HepG2 (cell line): ENCODE data around the gene RNF208. TPM values are rescaled to one million over a fixed set of nuclear protein-coding genes. Genes with fewer than 3 reads are reported as not detected.
A peak's percentile ranks its signal among the peaks of the same experiment; 100 is the strongest.

Experiments used
- AHDC1 ChIP-seq: sonication (generic); formaldehyde crosslinking; IDR thresholded peaks from 2 replicates; pipeline ENCODE4 v1.5.1; 2020; ENCODE audit warnings: mild to moderate bottlenecking, missing genetic modification reagents, borderline replicate concordance
- AKAP8 ChIP-seq: sonication (generic); formaldehyde crosslinking; IDR thresholded peaks from 2 replicates; pipeline ENCODE4 v1.5.1; 2020; ENCODE audit warnings: mild to moderate bottlenecking, missing genetic modification reagents
- FOXA3 ChIP-seq: IDR thresholded peaks from 2 replicates; pipeline ENCODE4 v1.6.1; 2016; ENCODE audit warnings: missing genetic modification reagents, missing compliant biosample characterization
- FOXO4 ChIP-seq: sonication (generic); formaldehyde crosslinking; conservative IDR thresholded peaks from 2 replicates; pipeline ENCODE4 v1.8.1; 2023; ENCODE audit warnings: missing genetic modification reagents
- GZF1 ChIP-seq: sonication (generic); formaldehyde crosslinking; IDR thresholded peaks from 2 replicates; pipeline ENCODE4 v1.5.1; 2020; ENCODE audit warnings: mild to moderate bottlenecking, missing genetic modification reagents
- KAT7 ChIP-seq: IDR thresholded peaks from 2 replicates; pipeline ENCODE4 v1.6.1; 2018; ENCODE audit warnings: borderline replicate concordance, missing compliant biosample characterization
- NFKB2 ChIP-seq: sonication (generic); formaldehyde crosslinking; IDR thresholded peaks from 2 replicates; pipeline ENCODE4 v1.4.0; 2020; ENCODE audit warnings: missing genetic modification reagents, borderline replicate concordance
- RCOR2 ChIP-seq: IDR thresholded peaks from 2 replicates; pipeline ENCODE4 v1.6.1; 2016; ENCODE audit warnings: missing biosample characterization, missing genetic modification reagents
- SP2 ChIP-seq: sonication (generic); formaldehyde crosslinking; IDR thresholded peaks from 2 replicates; pipeline ENCODE4 v1.5.1; 2020; ENCODE audit warnings: mild to moderate bottlenecking, missing genetic modification reagents
- TOE1 ChIP-seq: sonication (generic); formaldehyde crosslinking; IDR thresholded peaks from 2 replicates; pipeline ENCODE4 v1.4.0; 2020; ENCODE audit warnings: mild to moderate bottlenecking, missing genetic modification reagents
- XBP1 ChIP-seq: sonication (generic); formaldehyde crosslinking; IDR thresholded peaks from 2 replicates; pipeline ENCODE4 v1.5.0; 2020; ENCODE audit warnings: missing genetic modification reagents
- ZC3H4 ChIP-seq: sonication (generic); formaldehyde crosslinking; IDR thresholded peaks from 2 replicates; pipeline ENCODE4 v1.4.0; 2020; ENCODE audit warnings: missing genetic modification reagents, borderline replicate concordance
- ZNF431 ChIP-seq: sonication (generic); formaldehyde crosslinking; IDR thresholded peaks from 2 replicates; pipeline ENCODE4 v1.9.0; 2022; ENCODE audit warnings: missing genetic modification reagents, low read depth, mild to moderate bottlenecking, borderline replicate concordance
- ZNF432 ChIP-seq: sonication (generic); formaldehyde crosslinking; IDR thresholded peaks from 2 replicates; pipeline ENCODE4 v1.5.0; 2020; ENCODE audit warnings: missing genetic modification reagents, mild to moderate bottlenecking, borderline replicate concordance
- polyA plus RNA-seq, 8 experiments: library from polyadenylated mRNA; depleted of rRNA in 3 of 8; stranded (reverse) in 7 of 8; unstranded in 1 of 8; fragments of >200 nt; fragmentation: Illumina TruSeq in 4 of 8; extraction: Trizol in 4 of 8; gene quantifications; 2 replicates each; pipeline versions ENCODE4 v1.2.1 to v1.2.3, GENCODE V29; 2011 to 2016; ENCODE audit warnings: low read depth in 4 of 8, missing spikeins in 1 of 8, mixed read lengths in 1 of 8; ENCODE audit not compliant: insufficient read depth in 1 of 8
- total RNA-seq, 5 experiments: library from RNA; depleted of rRNA; stranded (reverse); fragments of >200 nt; fragmentation: Illumina TruSeq; extraction: Trizol; gene quantifications; 2 replicates each; pipeline ENCODE4 v1.2.3, GENCODE V29; 2016; ENCODE audit warnings: low read depth in 1 of 5
- TF ChIP-seq, protein P1 (sequence below): fragments of 450-650 bp; IDR thresholded peaks from 2 replicates; pipeline ENCODE4 v1.6.1; 2016
- TF ChIP-seq, protein P2 (sequence below): sonication (generic); formaldehyde crosslinking; IDR thresholded peaks from 2 replicates; pipeline ENCODE4 v1.4.0; 2020; ENCODE audit warnings: missing genetic modification reagents, mild to moderate bottlenecking, borderline replicate concordance

The RNF208 gene
- total and polyA plus RNA-seq, 2 of the 13 experiments (the other 11 are each of a cell fraction or from before 2014, with no cell fraction given) = 1.6 to 2.1 TPM

GRCh38 chr9:137217276-137218211 lies 4.5 kb downstream of the RNF208 start (continued):
- TF ChIP-seq XBP1 (CRISPR knock-in tag) = no peak
- TF ChIP-seq ZNF431 (CRISPR knock-in tag) = 0 out of 2 replicates have a peak, but pooled peaks have one; percentile 20
- TF ChIP-seq KAT7 = no peak
- TF ChIP-seq GZF1 (CRISPR knock-in tag) = no peak
- no peak for TF ChIP-seq RCOR2
- peak; percentile 65; the same call in 1 of the 2 replicates for TF ChIP-seq NFKB2 (CRISPR knock-in tag)
- TF ChIP-seq, protein P1, sequence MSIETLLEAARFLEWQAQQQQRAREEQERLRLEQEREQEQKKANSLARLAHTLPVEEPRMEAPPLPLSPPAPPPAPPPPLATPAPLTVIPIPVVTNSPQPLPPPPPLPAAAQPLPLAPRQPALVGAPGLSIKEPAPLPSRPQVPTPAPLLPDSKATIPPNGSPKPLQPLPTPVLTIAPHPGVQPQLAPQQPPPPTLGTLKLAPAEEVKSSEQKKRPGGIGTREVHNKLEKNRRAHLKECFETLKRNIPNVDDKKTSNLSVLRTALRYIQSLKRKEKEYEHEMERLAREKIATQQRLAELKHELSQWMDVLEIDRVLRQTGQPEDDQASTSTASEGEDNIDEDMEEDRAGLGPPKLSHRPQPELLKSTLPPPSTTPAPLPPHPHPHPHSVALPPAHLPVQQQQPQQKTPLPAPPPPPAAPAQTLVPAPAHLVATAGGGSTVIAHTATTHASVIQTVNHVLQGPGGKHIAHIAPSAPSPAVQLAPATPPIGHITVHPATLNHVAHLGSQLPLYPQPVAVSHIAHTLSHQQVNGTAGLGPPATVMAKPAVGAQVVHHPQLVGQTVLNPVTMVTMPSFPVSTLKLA = peak; percentile 11; the same call in 1 of the 2 replicates
- TF ChIP-seq AHDC1 (CRISPR knock-in tag) = no peak
- TF ChIP-seq FOXA3 (CRISPR knock-in tag) = peak; percentile 32; the same call in 1 of the 2 replicates
- no peak for TF ChIP-seq TOE1
- no peak for TF ChIP-seq SP2 (CRISPR knock-in tag)
- TF ChIP-seq, protein P2, sequence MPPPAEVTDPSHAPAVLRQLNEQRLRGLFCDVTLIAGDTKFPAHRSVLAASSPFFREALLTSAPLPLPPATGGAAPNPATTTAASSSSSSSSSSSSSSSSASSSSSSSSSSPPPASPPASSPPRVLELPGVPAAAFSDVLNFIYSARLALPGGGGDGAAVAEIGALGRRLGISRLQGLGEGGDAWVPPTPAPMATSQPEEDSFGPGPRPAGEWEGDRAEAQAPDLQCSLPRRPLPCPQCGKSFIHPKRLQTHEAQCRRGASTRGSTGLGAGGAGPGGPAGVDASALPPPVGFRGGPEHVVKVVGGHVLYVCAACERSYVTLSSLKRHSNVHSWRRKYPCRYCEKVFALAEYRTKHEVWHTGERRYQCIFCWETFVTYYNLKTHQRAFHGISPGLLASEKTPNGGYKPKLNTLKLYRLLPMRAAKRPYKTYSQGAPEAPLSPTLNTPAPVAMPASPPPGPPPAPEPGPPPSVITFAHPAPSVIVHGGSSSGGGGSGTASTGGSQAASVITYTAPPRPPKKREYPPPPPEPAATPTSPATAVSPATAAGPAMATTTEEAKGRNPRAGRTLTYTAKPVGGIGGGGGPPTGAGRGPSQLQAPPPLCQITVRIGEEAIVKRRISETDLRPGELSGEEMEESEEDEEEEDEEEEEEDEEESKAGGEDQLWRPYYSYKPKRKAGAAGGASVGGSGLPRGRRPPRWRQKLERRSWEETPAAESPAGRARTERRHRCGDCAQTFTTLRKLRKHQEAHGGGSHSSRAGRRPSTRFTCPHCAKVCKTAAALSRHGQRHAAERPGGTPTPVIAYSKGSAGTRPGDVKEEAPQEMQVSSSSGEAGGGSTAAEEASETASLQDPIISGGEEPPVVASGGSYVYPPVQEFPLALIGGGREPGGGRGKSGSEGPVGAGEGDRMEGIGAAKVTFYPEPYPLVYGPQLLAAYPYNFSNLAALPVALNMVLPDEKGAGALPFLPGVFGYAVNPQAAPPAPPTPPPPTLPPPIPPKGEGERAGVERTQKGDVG (CRISPR knock-in tag) = no peak
- no peak for TF ChIP-seq ZC3H4 (CRISPR knock-in tag)
- no peak for TF ChIP-seq AKAP8 (CRISPR knock-in tag)
- TF ChIP-seq FOXO4 = no peak
- TF ChIP-seq ZNF432 (CRISPR knock-in tag) = no peak
